B cell (primary cell): ENCODE results near the gene DUSP16. TPM values are rescaled to one million over a fixed set of nuclear protein-coding genes. Genes with fewer than 3 reads are reported as not detected.

Source experiments
- ATAC-seq: fragments of 200-7000 bp; cut with Tn5 transposase; one replicate; pipeline ENCODE4 v1.10.0; 2021; ENCODE audit warnings: low read depth, mild to moderate bottlenecking, moderate number of reproducible peaks, moderate library complexity
- CTCF ChIA-PET: fragments of 350-600 bp; sonication (Branson Sonifier 250); formaldehyde crosslinking; loops from one replicate; lab custom pipeline; 2021; ENCODE audit warnings: antibody characterized with exemption, inconsistent platforms; lab: Charles Lee
- POLR2A ChIA-PET: fragments of 350-600 bp; sonication (Branson Sonifier 250); formaldehyde crosslinking; loops from one replicate; lab custom pipeline; 2021; ENCODE audit warnings: antibody characterized with exemption; lab: Charles Lee
- DNase-seq: peaks from one replicate; pipeline ENCODE4 v3.0.0; 2013
- H2AFZ ChIP-seq: 2 replicates; pipeline ENCODE4 v1.6.1; 2012; ENCODE audit warnings: mild to moderate bottlenecking, low read depth, low read length; ENCODE audit not compliant: insufficient read depth, poor library complexity, severe bottlenecking
- H3K27ac ChIP-seq, 2 donors: 1 replicate in 1 of 2; 2 replicates in 1 of 2; pipeline ENCODE4 v1.5.1; 2012 to 2013; ENCODE audit warnings: low read length in 2 of 2, mild to moderate bottlenecking in 2 of 2, moderate library complexity in 1 of 2
- H3K27me3 ChIP-seq, 4 experiments: fragments of 200-600 bp in 1 of 4; sonication (generic) in 1 of 4; replicated peaks in 1 of 4; 1 replicate in 2 of 4; 2 replicates in 2 of 4; pipeline versions ENCODE4 v1.6.1 to v1.7.0; 2013 to 2016; ENCODE audit warnings: low read length in 3 of 4, mild to moderate bottlenecking in 2 of 4, mixed read lengths in 1 of 4, moderate library complexity in 1 of 4; ENCODE audit not compliant: insufficient read depth in 4 of 4, control insufficient read depth in 3 of 4; ENCODE audit errors: control extremely low read depth in 1 of 4
- H3K36me3 ChIP-seq, 2 experiments: replicated peaks in 1 of 2; 1 replicate in 1 of 2; 2 replicates in 1 of 2; pipeline versions ENCODE4 v1.6.1 to v1.7.1; 2013; ENCODE audit warnings: low read length in 1 of 2; ENCODE audit not compliant: insufficient read depth in 2 of 2, control insufficient read depth in 1 of 2; ENCODE audit errors: control extremely low read depth in 1 of 2, extremely low read depth in 1 of 2
- H3K4me1 ChIP-seq, 2 donors: fragments of 200-600 bp in 1 of 2; sonication (generic) in 1 of 2; 1 replicate in 1 of 2; 2 replicates in 1 of 2; pipeline versions ENCODE4 v1.5.1 to v1.6.1; 2013 to 2017; ENCODE audit warnings: low read length in 2 of 2; ENCODE audit not compliant: control insufficient read depth in 2 of 2, insufficient read depth in 2 of 2
- H3K4me2 ChIP-seq: replicated peaks from 2 replicates; pipeline ENCODE3; 2012; ENCODE audit warnings: mild to moderate bottlenecking, low read depth, low read length; ENCODE audit not compliant: poor library complexity, severe bottlenecking
- H3K4me3 ChIP-seq, 5 experiments: fragments of 200-600 bp in 1 of 5; sonication (generic) in 1 of 5; 1 replicate in 3 of 5; 2 replicates in 2 of 5; pipeline versions ENCODE4 v1.5.1 to v1.7.0; 2011 to 2016; ENCODE audit warnings: low read length in 4 of 5, mild to moderate bottlenecking in 4 of 5, low read depth in 2 of 5, control low read depth in 1 of 5, moderate library complexity in 1 of 5; ENCODE audit not compliant: insufficient read depth in 1 of 5; ENCODE audit errors: control extremely low read depth in 1 of 5, extremely low read depth in 1 of 5
- H3K79me2 ChIP-seq: fragments of 200-600 bp; sonication (generic); one replicate; pipeline ENCODE4 v1.6.0; 2016; ENCODE audit warnings: low read length; ENCODE audit not compliant: control insufficient read depth, insufficient read depth
- H3K9ac ChIP-seq: fragments of 200-600 bp; sonication (generic); 2 replicates; pipeline ENCODE4 v1.6.1; 2017; ENCODE audit warnings: mild to moderate bottlenecking, low read length, moderate library complexity
- H3K9me3 ChIP-seq, 3 donors: one replicate each; pipeline versions ENCODE4 v1.6.1 to v1.7.1; 2013; ENCODE audit warnings: low read length in 2 of 3; ENCODE audit not compliant: control insufficient read depth in 2 of 3, insufficient read depth in 1 of 3; ENCODE audit errors: control extremely low read depth in 1 of 3
- H4K20me1 ChIP-seq: 2 replicates; pipeline ENCODE4 v1.6.0; 2012; ENCODE audit warnings: mild to moderate bottlenecking, low read length; ENCODE audit not compliant: insufficient read depth, control insufficient read depth, poor library complexity, severe bottlenecking
- H3K27ac Mint-ChIP-seq: one replicate; pipeline ENCODE4 v1.8.0; 2021; ENCODE audit warnings: mixed read lengths
- H3K27me3 Mint-ChIP-seq: one replicate; pipeline ENCODE4 v1.8.0; 2021; ENCODE audit warnings: mixed read lengths
- H3K4me1 Mint-ChIP-seq: one replicate; pipeline ENCODE4 v1.8.0; 2021; ENCODE audit warnings: mixed read lengths
- H3K4me3 Mint-ChIP-seq: one replicate; pipeline ENCODE4 v1.8.0; 2021; ENCODE audit warnings: mixed read lengths
- H3K9me3 Mint-ChIP-seq: one replicate; pipeline ENCODE4 v1.8.0; 2022; ENCODE audit warnings: mixed read lengths; ENCODE audit not compliant: insufficient read depth
- EZH2 ChIP-seq: IDR thresholded peaks from 2 replicates; pipeline ENCODE4 v1.6.1; 2012; ENCODE audit warnings: borderline replicate concordance, low read depth, mild to moderate bottlenecking, moderate library complexity, low read length; ENCODE audit not compliant: insufficient read depth, poor library complexity, severe bottlenecking
- WGBS: methylation state at CpG from one replicate; pipeline ENCODE4 v1.1.5; 2013; ENCODE audit warnings: missing lambda C conversion rate; ENCODE audit not compliant: insufficient coverage; 5-methylcytosine and 5-hydroxymethylcytosine counted together
- intact Hi-C: fragments of 100-400 bp; cut with micrococcal nuclease; formaldehyde crosslinking; loops from one replicate; pipeline ENCODE4 v1.10.0; 2022
- polyA plus RNA-seq: library from polyadenylated mRNA; depleted of rRNA; stranded (reverse); fragments of >200 nt; gene quantifications from 2 replicates; pipeline ENCODE4 v1.2.3, GENCODE V29; 2012
- total RNA-seq, 2 donors: library from RNA; stranded (reverse); fragments of 120-200 nt in 1 of 2; gene quantifications; 1 replicate in 1 of 2; 2 replicates in 1 of 2; pipeline versions ENCODE4 v1.2.3 to v1.2.4, GENCODE V29; 2013 to 2022
- TF ChIP-seq, protein P1 (sequence below): fragments of 200-600 bp; IDR thresholded peaks from one replicate; pipeline ENCODE4 v1.8.0; 2022; ENCODE audit warnings: antibody characterized with exemption, mild to moderate bottlenecking

The DUSP16 gene
- total and polyA plus RNA-seq, 2 donors (not counting 1 experiment from before 2014, with no cell fraction given): 0.37 to 5.6 TPM

DNA sequence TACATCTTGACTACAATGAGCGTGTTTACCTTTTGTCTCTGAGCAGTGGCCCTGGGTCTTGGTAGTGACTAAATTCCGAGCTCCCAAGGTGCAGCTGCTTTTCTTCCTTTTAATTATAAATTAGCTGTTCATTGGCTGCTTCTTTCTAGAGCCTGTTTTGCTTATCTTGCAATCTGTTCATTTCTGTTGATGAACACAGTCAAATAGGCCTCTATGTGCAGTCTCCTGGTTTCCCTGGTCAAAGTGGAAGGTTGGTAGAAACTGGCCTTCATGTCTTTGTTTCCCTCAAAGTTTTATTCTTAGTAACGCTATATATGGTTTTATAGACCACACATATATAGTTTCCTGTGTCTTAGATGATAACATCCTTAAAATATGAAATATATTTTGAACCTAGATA is 94.1 kb downstream of the DUSP16 start:
- ChIA-PET CTCF (interaction anchor here (0.6 kb wide), 1 partner anchor 146 kb away, joined by 3 read pairs; no protein-coding TSS in a partner anchor), POLR2A (no interaction called here)
- Mint-ChIP-seq H3K27ac (no peak overlapping the region), H3K4me3 (no peak overlapping the region), H3K4me1 (peaks cover 21% of the 10 kb centered on the region), H3K9me3 (no peaks in the 10 kb centered on the region), H3K27me3 (no peaks in the 10 kb centered on the region)
- no peak for ATAC-seq
- TF ChIP-seq, protein P1, sequence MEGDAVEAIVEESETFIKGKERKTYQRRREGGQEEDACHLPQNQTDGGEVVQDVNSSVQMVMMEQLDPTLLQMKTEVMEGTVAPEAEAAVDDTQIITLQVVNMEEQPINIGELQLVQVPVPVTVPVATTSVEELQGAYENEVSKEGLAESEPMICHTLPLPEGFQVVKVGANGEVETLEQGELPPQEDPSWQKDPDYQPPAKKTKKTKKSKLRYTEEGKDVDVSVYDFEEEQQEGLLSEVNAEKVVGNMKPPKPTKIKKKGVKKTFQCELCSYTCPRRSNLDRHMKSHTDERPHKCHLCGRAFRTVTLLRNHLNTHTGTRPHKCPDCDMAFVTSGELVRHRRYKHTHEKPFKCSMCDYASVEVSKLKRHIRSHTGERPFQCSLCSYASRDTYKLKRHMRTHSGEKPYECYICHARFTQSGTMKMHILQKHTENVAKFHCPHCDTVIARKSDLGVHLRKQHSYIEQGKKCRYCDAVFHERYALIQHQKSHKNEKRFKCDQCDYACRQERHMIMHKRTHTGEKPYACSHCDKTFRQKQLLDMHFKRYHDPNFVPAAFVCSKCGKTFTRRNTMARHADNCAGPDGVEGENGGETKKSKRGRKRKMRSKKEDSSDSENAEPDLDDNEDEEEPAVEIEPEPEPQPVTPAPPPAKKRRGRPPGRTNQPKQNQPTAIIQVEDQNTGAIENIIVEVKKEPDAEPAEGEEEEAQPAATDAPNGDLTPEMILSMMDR: no peak
- TF ChIP-seq EZH2: no peak
- Histone ChIP-seq H3K79me2 (no peaks in the 10 kb centered on the region), H3K9me3 (no peaks in the 10 kb centered on the region), H3K4me1 (peaks cover 0 to 6% of the 10 kb centered on the region in 2 donors), H3K4me3 (no peak overlapping the region), H4K20me1 (no peaks in the 10 kb centered on the region), H2AFZ (no peak overlapping the region), H3K9ac (no peak overlapping the region), H3K27ac (no peak overlapping the region), H3K27me3 (no peaks in the 10 kb centered on the region), H3K4me2 (no peak overlapping the region), H3K36me3 (peaks cover 2 to 35% of the 10 kb centered on the region in 2 experiments)
- intact Hi-C loops: no loop called here
- no peak for DNase-seq
- 58% methylated on average over 2 of the region's 3 CpGs for WGBS

- Histone ChIP-seq H3K79me2 (no peaks in the 10 kb centered on the region), H3K36me3 (peaks cover 2 to 33% of the 10 kb centered on the region in 2 experiments), H3K27me3 (no peaks in the 10 kb centered on the region), H3K4me3 (no peak overlapping the region), H3K9ac (no peak overlapping the region), H2AFZ (no peak overlapping the region), H3K4me1 (peaks cover 0 to 6% of the 10 kb centered on the region in 2 donors), H3K9me3 (no peaks in the 10 kb centered on the region), H3K4me2 (no peak overlapping the region), H3K27ac (no peak overlapping the region), H4K20me1 (no peaks in the 10 kb centered on the region)
- Mint-ChIP-seq H3K4me3 (no peak overlapping the region), H3K4me1 (peaks cover 19% of the 10 kb centered on the region), H3K9me3 (no peaks in the 10 kb centered on the region), H3K27me3 (no peaks in the 10 kb centered on the region), H3K27ac (no peak overlapping the region)
- TF ChIP-seq, protein P1: no peak
- no peak for TF ChIP-seq EZH2
- DNase-seq (no peak), ATAC-seq (no peak)
- intact Hi-C loops: no loop called here
- 92% methylated on average over 13 of the region's 14 CpGs for WGBS
- ChIA-PET POLR2A (no interaction called here), CTCF (no interaction called here)
These were observed 94.9 kb downstream of the DUSP16 start for GRCh38 chr12:12467688-12468261.
